Aorta (tissue), 5 donors: Measurements from ENCODE around the gene ARHGAP15. TPM values are rescaled to one million over a fixed set of nuclear protein-coding genes. Genes with fewer than 3 reads are reported as not detected.

Experiments
- ATAC-seq: fragments of 200-7000 bp; cut with Tn5 transposase; one replicate; pipeline ENCODE4 v1.9.1; 2022; ENCODE audit warnings: moderate library complexity; ENCODE audit not compliant: low FRiP score
- DNase-seq, 2 donors: peaks; one replicate each; pipeline ENCODE4 v3.0.0-alpha.2; 2020
- H3K27ac ChIP-seq, 2 donors: one replicate each; pipeline ENCODE4 v1.5.1; 2013; ENCODE audit warnings: low read length in 2 of 2, mild to moderate bottlenecking in 2 of 2, moderate library complexity in 2 of 2, control low read depth in 1 of 2, inconsistent platforms in 1 of 2, low read depth in 1 of 2
- H3K27me3 ChIP-seq, 2 donors: one replicate each; pipeline ENCODE4 v1.6.1; 2013; ENCODE audit warnings: control low read depth in 1 of 2, low read length in 1 of 2, mild to moderate bottlenecking in 1 of 2, moderate library complexity in 1 of 2; ENCODE audit not compliant: insufficient read depth in 2 of 2, control insufficient read depth in 1 of 2
- H3K36me3 ChIP-seq, 2 donors: one replicate each; pipeline ENCODE4 v1.6.1; 2013; ENCODE audit warnings: control low read depth in 1 of 2, low read length in 1 of 2, mild to moderate bottlenecking in 1 of 2; ENCODE audit not compliant: insufficient read depth in 2 of 2, control insufficient read depth in 1 of 2
- H3K4me1 ChIP-seq, 2 donors: one replicate each; pipeline ENCODE4 v1.6.1; 2013; ENCODE audit warnings: low read length in 2 of 2, control low read depth in 1 of 2, mild to moderate bottlenecking in 1 of 2, moderate library complexity in 1 of 2; ENCODE audit not compliant: insufficient read depth in 2 of 2, control insufficient read depth in 1 of 2
- H3K4me3 ChIP-seq, 2 donors: one replicate each; pipeline ENCODE4 v1.5.1; 2013; ENCODE audit warnings: low read length in 2 of 2, control low read depth in 1 of 2, mild to moderate bottlenecking in 1 of 2
- H3K9me3 ChIP-seq: one replicate; pipeline ENCODE4 v1.6.1; 2013; ENCODE audit warnings: mild to moderate bottlenecking, low read length; ENCODE audit not compliant: control insufficient read depth
- WGBS, 2 donors: extraction: QIAGEN DNeasy Blood & Tissue Kit; methylation state at CpG; one replicate each; pipeline ENCODE4 v1.1.7; 2013; 5-methylcytosine and 5-hydroxymethylcytosine counted together
- intact Hi-C, 2 donors: fragments of 100-400 bp; cut with DNase I; formaldehyde crosslinking; loops; one replicate each; pipeline versions ENCODE4 v1.14.2 to v1.15.0; 2022
- polyA plus RNA-seq, 2 donors: library from polyadenylated mRNA; stranded (reverse); fragments of 200-250 nt; gene quantifications; one replicate each; pipeline ENCODE4 v1.2.3, GENCODE V29; 2013
- total RNA-seq, 2 donors: library from RNA; stranded (reverse); fragmentation: NEBNext Ultra II Directional; extraction: Animal tissue kit (Norgen Biotek cat#: 25700); gene quantifications; one replicate each; pipeline ENCODE4 v1.2.1, GENCODE V29; 2021
- donor health status: healthy with polysubstance abuse.
- donor health status: Bipolar disorder and iron deficiency.
- donor health status: DM: no; HTN: no; CAD: no.
- donor health status: DM: no; HTN: no; CAD: no.
- donor health status: DM: yes; HTN: yes; CAD: no.

Gene ARHGAP15
- total and polyA plus RNA-seq, 4 donors: 9.8 to 26.2 (median 12.8) TPM

DNA sequence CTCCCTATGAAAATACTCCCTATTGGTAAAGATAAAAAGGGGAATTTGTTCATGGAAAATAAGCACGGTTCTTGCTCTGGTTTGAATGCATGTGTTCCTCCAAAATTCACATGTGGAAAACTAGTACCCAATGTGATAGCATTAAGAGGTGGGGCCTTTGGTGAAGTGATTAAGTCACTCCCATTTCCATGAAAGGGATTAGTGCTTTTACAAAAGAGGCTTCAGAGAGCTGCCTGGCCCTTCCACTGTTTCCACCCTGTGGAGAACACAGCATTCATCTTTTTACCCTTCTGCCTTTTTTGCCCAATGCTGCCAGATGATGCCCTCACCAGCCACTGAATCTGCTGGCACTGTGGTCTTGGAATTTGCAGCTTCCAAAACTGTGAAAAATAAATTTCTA lies 666.8 kb downstream of the ARHGAP15 start:
- Histone ChIP-seq H3K4me3 (no peak overlapping the region), H3K36me3 (no peaks in the 10 kb centered on the region), H3K9me3 (no peaks in the 10 kb centered on the region), H3K27me3 (no peaks in the 10 kb centered on the region), H3K4me1 (no peaks in the 10 kb centered on the region), H3K27ac (no peak overlapping the region)
- 79 to 84% methylated on average over 1 of the region's 1 CpG for WGBS, 2 donors
- ATAC-seq (no peak), DNase-seq (no peak)
- intact Hi-C loops: no loop called here

DNA sequence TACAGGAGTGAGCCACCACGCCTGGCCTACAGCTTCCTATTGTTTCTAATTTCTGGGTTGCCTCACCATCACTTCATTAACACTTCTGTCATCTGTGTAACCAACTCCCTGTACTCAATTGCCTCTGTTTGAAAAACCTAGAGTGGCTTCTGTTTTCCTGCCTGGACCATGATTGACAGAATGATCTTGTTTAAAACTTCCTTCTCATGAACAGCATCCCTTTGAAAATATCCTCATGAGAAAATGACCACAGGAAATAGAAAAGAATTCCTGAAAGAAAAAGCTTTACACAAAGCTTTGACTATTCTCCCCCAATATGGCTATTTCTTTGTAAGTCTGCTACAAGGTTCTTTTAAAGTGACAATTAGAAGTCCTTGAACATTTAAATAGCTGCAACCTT lies 672.3 kb downstream of the ARHGAP15 start:
- peaks cover 0 to 8% of the 10 kb centered on the region in 2 donors for H3K4me1 ChIP-seq
- H3K9me3 ChIP-seq: no peaks in the 10 kb centered on the region
- intact Hi-C loops: no loop called here
- H3K36me3 ChIP-seq: no peaks in the 10 kb centered on the region
- H3K4me3 ChIP-seq: no peak overlapping the region
- no peak overlapping the region for H3K27ac ChIP-seq
- 88 to 93% methylated on average over 1 of the region's 1 CpG for WGBS, 2 donors
- no peak for ATAC-seq
- DNase-seq: no peak
- no peaks in the 10 kb centered on the region for H3K27me3 ChIP-seq

- H3K4me1 ChIP-seq: peaks cover 0 to 8% of the 10 kb centered on the region in 2 donors
- no peak overlapping the region for H3K27ac ChIP-seq
- WGBS, 2 donors: 14 to 17% methylated on average over 4 of the region's 4 CpGs
- H3K9me3 ChIP-seq: no peaks in the 10 kb centered on the region
- no peaks in the 10 kb centered on the region for H3K36me3 ChIP-seq
- intact Hi-C loops: no loop called here
- no peaks in the 10 kb centered on the region for H3K27me3 ChIP-seq
- no peak for ATAC-seq
- no peak overlapping the region for H3K4me3 ChIP-seq
- no peak for DNase-seq
Observed at GRCh38 chr2:143802242-143802641, 673.0 kb downstream of the ARHGAP15 start.

- intact Hi-C loops: no loop called here
- 93 to 95% methylated on average over 5 of the region's 5 CpGs for WGBS, 2 donors
Observed at GRCh38 chr2:143802871-143803650, 673.8 kb downstream of the ARHGAP15 start.

DNA sequence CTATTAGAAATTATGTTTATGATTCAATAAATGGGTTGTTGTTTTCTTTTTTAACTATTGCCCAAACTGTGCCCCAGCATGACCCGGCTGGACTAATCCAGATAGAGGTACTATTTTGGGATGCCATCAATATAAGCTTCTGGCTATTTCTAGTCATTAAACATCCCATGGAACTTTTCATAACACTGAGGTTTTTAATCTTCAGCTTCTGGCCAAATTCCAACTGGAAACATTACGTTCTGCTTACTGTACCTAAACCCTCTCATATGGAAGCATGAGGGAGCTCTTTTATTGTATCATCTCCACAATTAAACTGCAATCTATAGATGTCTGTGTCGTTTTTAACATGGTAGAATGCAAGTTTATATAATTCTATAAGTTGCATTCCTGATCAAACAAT lies 674.7 kb downstream of the ARHGAP15 start:
- H3K9me3 ChIP-seq: no peaks in the 10 kb centered on the region
- H3K27me3 ChIP-seq: no peaks in the 10 kb centered on the region
- no peak for DNase-seq
- no peak overlapping the region for H3K4me3 ChIP-seq
- no peaks in the 10 kb centered on the region for H3K36me3 ChIP-seq
- intact Hi-C loops: no loop called here
- H3K27ac ChIP-seq: no peak overlapping the region
- H3K4me1 ChIP-seq: peaks cover 0 to 8% of the 10 kb centered on the region in 2 donors
- WGBS, 2 donors: 29 to 40% methylated on average over 3 of the region's 3 CpGs
- no peak for ATAC-seq

More at GRCh38 chr2:143802871-143803650, 673.8 kb downstream of the ARHGAP15 start:
- Histone ChIP-seq H3K9me3 (no peaks in the 10 kb centered on the region), H3K4me1 (peaks cover 0 to 8% of the 10 kb centered on the region in 2 donors), H3K27ac (no peak overlapping the region), H3K4me3 (no peak overlapping the region), H3K27me3 (no peaks in the 10 kb centered on the region), H3K36me3 (no peaks in the 10 kb centered on the region)
- no peak for DNase-seq
- ATAC-seq: no peak

GRCh38 chr2:143805666-143806065 lies 676.4 kb downstream of the ARHGAP15 start:
- Histone ChIP-seq H3K27me3 (no peaks in the 10 kb centered on the region), H3K36me3 (no peaks in the 10 kb centered on the region), H3K27ac (no peak overlapping the region), H3K9me3 (no peaks in the 10 kb centered on the region), H3K4me3 (no peak overlapping the region), H3K4me1 (peaks cover 0 to 8% of the 10 kb centered on the region in 2 donors)
- DNase-seq (no peak), ATAC-seq (no peak)
- intact Hi-C loops: no loop called here

DNA sequence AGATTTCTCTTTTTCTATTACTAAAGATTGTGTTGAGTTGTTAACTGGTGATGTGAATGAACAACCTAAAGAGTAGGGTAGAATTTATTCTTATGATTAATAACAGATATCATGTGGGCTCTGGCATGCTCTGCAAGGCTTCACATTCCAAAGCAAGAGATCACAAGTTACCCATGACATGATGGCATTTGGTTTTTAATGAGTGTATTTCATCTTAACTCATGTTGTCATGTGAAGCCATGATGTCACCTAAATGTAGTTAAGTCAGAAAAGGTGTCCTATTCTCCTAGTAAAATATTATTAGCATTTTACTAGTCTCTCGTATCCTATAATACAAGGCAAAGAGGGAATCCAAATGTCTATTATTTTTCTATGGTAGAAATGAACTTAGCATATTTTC lies 678.0 kb downstream of the ARHGAP15 start:
- Histone ChIP-seq H3K27me3 (no peaks in the 10 kb centered on the region), H3K36me3 (no peaks in the 10 kb centered on the region), H3K4me1 (peaks cover 0 to 8% of the 10 kb centered on the region in 2 donors), H3K4me3 (no peak overlapping the region), H3K27ac (no peak overlapping the region), H3K9me3 (no peaks in the 10 kb centered on the region)
- intact Hi-C loops: no loop called here
- DNase-seq (no peak), ATAC-seq (no peak)
- WGBS, 2 donors: 97 to 100% methylated on average over 1 of the region's 1 CpG

DNA sequence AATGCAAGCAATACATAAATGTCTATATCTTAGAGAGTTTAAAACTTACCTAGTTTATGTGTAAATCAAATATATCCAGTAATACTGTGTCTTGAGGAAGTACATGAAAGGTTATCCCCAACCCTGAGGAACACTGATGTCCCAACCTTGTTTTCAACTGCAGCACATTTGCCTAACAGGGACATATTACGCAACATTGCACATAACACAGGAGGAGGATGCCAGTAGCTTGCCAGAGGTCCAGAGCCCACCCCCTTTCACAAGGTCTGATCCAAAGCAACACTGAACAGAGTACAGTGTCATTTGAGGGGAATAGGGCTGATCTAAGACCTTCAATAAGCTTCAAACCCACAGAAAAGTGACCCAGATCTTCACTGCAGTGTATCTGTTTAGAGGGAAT lies 678.5 kb downstream of the ARHGAP15 start:
- WGBS, 2 donors: 98 to 100% methylated on average over 1 of the region's 1 CpG
- H3K4me3 ChIP-seq: no peak overlapping the region
- no peak overlapping the region for H3K27ac ChIP-seq
- H3K9me3 ChIP-seq: no peaks in the 10 kb centered on the region
- DNase-seq (no peak), ATAC-seq (no peak)
- no peaks in the 10 kb centered on the region for H3K36me3 ChIP-seq
- peaks cover 0 to 8% of the 10 kb centered on the region in 2 donors for H3K4me1 ChIP-seq
- H3K27me3 ChIP-seq: no peaks in the 10 kb centered on the region
- intact Hi-C loops: no loop called here

DNA sequence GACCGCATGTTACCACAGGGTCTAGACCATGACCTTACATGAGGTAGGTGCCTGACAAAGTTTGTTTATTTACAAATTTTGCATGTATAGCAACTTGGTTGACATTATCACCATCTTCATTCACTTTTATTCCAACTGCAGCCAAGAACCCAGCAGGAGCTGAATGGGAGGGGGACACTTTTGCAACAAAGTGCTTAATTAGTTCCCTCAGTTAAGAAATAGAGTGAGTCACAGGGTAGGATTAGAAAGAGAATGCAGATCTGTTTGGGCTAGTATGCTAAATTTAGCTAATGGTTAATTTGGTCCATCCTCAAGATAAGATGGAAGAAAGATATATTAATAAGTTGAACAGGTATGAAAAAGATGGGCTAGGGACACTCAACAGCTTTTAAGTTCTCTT lies 678.9 kb downstream of the ARHGAP15 start:
- no peak overlapping the region for H3K4me3 ChIP-seq
- no peaks in the 10 kb centered on the region for H3K36me3 ChIP-seq
- peaks cover 0 to 5% of the 10 kb centered on the region in 2 donors for H3K4me1 ChIP-seq
- WGBS, 2 donors: 99 to 100% methylated on average over 1 of the region's 1 CpG
- intact Hi-C loops: no loop called here
- H3K27me3 ChIP-seq: no peaks in the 10 kb centered on the region
- ATAC-seq (no peak), DNase-seq (no peak)
- H3K27ac ChIP-seq: no peak overlapping the region
- H3K9me3 ChIP-seq: no peaks in the 10 kb centered on the region
